Upper lobe of left lung (tissue), 4 donors: Measurements from ENCODE around the gene PTPRM.

Experiments
- CTCF ChIP-seq, 6 experiments: fragments of 450-650 bp in 4 of 6; fragments of 200-600 bp in 2 of 6; sonication (generic) in 2 of 6; IDR thresholded peaks; one replicate each; pipeline ENCODE4 v1.5.1; 2016 to 2019; ENCODE audit warnings: antibody characterized with exemption in 6 of 6
- POLR2AphosphoS5 ChIP-seq, 2 donors: sonication (generic); formaldehyde crosslinking; IDR thresholded peaks; one replicate each; pipeline ENCODE4 v1.5.1; 2017; ENCODE audit warnings: antibody characterized with exemption in 2 of 2

- TF ChIP-seq POLR2AphosphoS5 (IDR thresholded peaks at IDR 0.05) (no peak), CTCF (IDR thresholded peaks at IDR 0.05) (no peak)
These were observed 386.2 kb downstream of the PTPRM start for GRCh38 chr18:7953095-7953958.
